ENCODE measurements around the gene SLC12A1. TPM values are rescaled to one million over a fixed set of nuclear protein-coding genes. Genes with fewer than 3 reads are reported as not detected.
"Not testable (repeated sequence)": the region's sequence is repeated elsewhere in the genome, so short reads cannot be mapped to it uniquely, and the experiment has no call there.

Gene SLC12A1
- total RNA-seq, 1 donor from 2014 or later: not detected

- ATAC-seq (no peak), DNase-seq (ENCODE audit: low spot score) (no peak)
- intact Hi-C loops (cut with DNase I): no loop called here
Measured at GRCh38 chr15:48297668-48298067, 91.6 kb downstream of the SLC12A1 start.

DNA sequence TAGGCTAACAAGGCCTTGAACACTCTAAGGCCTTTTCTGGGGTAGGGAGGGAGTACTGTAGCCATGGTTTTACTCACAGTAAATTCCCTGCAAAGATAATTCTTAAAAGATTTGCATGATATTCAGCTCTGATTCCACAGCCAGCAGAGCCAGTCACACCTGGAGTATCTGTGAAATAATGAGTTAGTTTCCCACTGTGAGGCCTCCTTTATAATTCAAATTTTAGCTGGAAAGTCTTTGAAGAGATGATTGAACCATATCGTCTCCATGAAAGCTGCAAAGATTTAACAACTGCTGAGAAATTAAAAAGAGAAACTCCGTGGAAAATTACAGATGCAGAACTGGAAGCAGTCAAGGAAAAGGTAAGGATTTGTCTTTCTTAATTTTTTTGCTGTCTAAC is 92.8 kb downstream of the SLC12A1 start:
- DNase-seq (ENCODE audit: low spot score) (no peak), ATAC-seq (no peak)
- intact Hi-C loops (cut with DNase I): no loop called here

DNA sequence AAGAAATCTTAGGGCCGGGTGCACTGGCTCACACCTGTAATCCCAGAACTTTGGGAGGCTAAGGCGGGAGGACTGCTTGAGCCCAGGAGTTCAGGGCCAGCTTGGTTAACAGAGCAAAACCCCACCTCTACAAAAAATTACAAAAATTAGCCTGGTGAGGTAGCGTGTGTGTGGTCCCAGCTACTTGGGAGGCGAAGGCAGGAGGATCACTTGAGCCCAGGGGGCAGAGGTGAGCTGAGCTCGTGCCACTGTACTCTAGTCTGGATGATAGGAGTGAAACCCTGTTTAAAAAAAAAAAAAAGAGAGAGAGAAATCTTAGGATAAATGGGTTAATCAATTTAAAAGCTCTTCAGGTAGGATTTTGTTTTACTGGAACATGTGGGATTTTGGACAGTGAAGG is 93.9 kb downstream of the SLC12A1 start:
- intact Hi-C loops (cut with DNase I): no loop called here
- ATAC-seq (no peak), DNase-seq (ENCODE audit: low spot score) (no peak)

DNA sequence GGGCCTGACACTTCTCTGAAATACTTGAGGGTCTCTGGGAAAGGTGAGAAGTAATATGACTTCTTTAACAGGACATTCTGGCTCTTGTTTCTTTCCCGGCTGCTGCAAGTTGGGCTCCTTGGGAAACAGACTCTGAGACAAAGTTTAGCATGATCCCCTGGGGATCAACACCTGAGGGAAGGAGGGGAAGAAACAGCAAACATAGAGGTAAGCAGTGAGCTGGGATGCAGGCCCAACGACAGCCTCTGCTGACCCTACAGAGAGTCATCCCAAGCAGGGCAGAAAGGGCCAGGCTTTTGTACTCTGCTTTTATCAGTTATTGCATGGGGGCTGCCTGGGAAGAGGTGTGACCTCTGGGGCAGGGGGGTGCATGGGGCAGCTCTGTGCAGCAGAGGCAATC is 98.3 kb downstream of the SLC12A1 start:
- intact Hi-C loops (cut with DNase I): no loop called here
- ATAC-seq: no peak
- DNase-seq (ENCODE audit: low spot score): no peak

- intact Hi-C loops (cut with DNase I): no loop called here
- no peak for DNase-seq (ENCODE audit: low spot score)
- no peak for ATAC-seq
Measured at GRCh38 chr15:48306639-48307038, 100.5 kb downstream of the SLC12A1 start.

DNA sequence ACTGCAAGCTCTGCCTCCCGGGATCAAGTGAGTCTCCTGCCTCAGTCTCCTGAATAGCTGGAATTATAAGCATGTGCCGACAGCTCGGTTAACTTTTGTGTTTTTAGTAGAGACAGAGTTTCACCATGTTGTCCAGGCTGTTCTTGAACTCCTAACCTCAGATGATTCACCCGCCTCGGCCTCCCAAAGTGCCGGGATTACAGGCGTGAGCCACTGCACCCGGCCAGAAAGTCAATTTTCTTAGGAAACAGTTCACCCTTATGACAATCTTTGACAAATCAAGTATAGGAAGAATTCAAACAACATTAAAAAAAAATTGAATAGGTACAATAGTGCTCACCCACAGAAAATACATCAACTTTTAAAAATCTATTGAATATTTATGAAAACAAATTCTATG is 101.5 kb downstream of the SLC12A1 start:
- DNase-seq (ENCODE audit: low spot score) (no peak), ATAC-seq (no peak)
- intact Hi-C loops (cut with DNase I): no loop called here

GRCh38 chr15:48309740-48310139 is 103.6 kb downstream of the SLC12A1 start:
- DNase-seq (ENCODE audit: low spot score): no peak
- intact Hi-C loops (cut with DNase I): no loop called here
- ATAC-seq: no peak

DNA sequence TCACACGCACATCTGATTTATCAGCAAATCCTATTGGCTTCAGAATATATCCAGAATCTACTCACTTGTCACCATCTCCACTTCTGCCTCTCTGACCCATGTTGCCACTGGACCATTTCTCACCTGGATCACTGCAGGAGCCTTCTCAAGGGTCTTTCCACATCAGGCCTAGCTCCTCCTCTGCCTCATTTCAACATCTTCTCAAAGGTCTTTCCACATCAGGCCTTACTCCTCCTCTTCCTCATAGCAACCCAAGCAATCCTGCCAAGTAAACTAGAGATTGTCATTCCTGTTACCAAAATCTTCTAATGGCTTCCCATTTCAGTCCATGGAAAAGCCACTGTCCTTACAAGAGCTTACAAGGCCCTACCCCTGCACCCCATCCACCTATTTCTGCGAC is 107.1 kb downstream of the SLC12A1 start:
- intact Hi-C loops (cut with DNase I): no loop called here
- DNase-seq (ENCODE audit: low spot score): no peak
- ATAC-seq: no peak

DNA sequence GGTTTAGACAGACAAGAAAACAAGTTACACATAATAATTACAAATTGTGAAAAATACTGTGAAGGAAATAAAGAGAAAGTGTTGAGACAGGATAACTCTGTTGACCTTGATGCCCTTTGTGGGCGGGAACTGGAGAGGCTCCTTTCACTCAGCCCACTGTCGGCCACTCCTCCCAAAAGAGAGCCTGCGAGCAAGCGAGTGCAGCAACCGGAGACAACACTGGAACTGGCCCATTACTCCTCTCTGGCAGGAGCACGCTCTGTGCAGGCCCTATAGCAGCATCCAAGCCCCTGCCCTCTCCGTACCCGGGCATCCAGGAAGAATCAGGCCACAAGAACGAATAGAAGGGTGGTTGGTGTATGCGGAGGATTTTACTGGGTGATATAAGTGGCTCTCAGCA is 108.9 kb downstream of the SLC12A1 start:
- ATAC-seq: no peak
- no peak for DNase-seq (ENCODE audit: low spot score)
- intact Hi-C loops (cut with DNase I): no loop called here

GRCh38 chr15:48317221-48317620 is 111.1 kb downstream of the SLC12A1 start:
- ATAC-seq (no peak), DNase-seq (ENCODE audit: low spot score) (no peak)
- intact Hi-C loops (cut with DNase I): no loop called here

DNA sequence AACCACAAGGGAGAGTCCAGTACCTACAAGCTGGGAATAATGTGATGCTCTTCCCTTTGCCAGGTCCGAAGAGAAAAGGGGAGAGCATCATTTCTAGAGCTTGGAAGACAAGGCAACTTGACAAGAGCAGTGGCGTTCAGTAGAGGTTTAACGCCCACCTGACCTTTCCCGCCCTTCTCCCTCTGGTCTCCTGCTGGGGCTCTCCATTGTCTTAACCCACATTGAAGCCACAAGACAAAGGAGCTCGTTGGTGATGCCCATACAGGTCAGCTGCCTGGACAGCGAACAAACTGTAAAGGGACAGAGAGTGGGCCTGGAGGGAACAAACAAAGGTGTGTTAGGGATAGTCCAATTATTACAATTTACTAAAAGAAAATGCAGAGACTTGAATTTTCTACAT is 112.0 kb downstream of the SLC12A1 start:
- intact Hi-C loops (cut with DNase I): no loop called here
- DNase-seq (ENCODE audit: low spot score) (no peak), ATAC-seq (no peak)

DNA sequence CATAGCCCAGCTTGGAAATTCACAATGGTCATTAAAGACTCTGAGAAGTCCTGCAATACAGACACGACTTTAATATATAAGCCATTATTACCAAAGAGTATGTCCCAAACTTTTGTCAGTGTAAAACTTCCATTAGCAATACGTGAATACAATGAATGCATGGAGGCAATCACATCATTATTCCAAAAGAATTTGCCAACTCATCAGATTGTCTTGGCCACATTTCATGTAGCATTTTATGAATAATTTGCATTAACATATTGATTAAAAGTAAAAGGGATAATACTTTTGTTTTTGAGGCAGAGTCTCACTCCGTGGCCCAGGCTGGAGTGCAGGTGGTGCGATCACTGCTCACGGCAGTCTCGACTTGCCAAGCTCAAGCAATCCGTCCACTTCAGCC is 117.2 kb downstream of the SLC12A1 start:
- DNase-seq (ENCODE audit: low spot score): no peak
- intact Hi-C loops (cut with DNase I): no loop called here
- ATAC-seq: no peak

- intact Hi-C loops (cut with DNase I): no loop called here
- no peak for ATAC-seq
Measured at GRCh38 chr15:48324949-48325348, 118.8 kb downstream of the SLC12A1 start.

DNA sequence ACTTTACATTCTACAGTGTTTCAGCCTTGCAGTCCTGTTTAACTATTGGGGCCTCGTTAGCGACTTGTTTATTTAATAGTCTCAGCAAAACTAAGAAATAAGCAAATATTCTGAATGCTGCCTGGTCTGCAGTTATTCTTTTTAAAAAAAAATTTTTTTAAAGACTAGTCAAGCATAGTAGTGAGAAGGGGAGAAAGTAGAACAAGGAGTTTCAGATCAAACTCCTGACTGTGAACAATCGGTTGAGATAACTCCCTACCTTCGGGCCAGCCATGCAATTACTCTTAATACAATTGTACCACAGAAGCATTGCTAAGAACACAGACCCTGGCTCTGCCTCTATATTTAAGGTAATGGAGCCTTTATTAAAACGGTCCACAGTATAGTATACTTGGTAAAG is 119.3 kb downstream of the SLC12A1 start:
- ATAC-seq (no peak), DNase-seq (ENCODE audit: low spot score) (no peak)
- intact Hi-C loops (cut with DNase I): no loop called here

More at GRCh38 chr15:48324949-48325348, 118.8 kb downstream of the SLC12A1 start:
- no peak for DNase-seq (ENCODE audit: low spot score)

- ATAC-seq: not testable (repeated sequence)
Measured at GRCh38 chr15:48326180-48326579, 120.1 kb downstream of the SLC12A1 start.

DNA sequence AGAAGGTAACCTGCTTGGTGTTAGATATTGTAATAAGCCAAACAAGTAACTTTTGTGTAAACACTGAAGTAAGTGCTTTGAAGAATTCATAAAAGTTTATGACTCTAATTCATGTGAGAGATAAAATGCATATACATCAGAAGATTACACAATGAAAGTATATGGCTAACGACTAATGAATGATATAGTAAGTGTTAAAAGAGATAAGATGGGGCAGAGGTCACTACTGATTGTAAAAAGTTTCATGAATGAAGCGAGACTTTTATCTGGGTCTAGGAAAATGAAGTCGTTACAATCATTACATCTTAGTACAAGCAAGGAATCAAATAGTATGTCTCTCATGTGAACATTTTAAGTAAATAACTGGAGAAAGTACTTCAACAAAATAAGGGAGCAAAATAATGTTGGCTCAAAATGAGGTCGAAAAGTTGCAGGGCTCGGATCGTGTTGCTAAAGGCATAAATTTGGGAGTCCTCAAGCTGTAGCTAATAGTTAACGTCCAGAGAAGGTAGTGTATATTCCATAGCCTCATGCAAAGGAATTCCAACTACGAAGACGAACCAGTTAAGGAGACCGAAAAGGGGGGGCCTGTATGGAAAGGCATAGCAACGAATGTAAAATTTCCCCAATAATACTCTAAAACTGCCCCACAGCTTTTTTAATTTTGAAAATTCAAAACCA is 124.1 kb downstream of the SLC12A1 start:
- ATAC-seq: no peak
- intact Hi-C loops (cut with DNase I): no loop called here
- no peak for DNase-seq (ENCODE audit: low spot score)

More at GRCh38 chr15:48326180-48326579, 120.1 kb downstream of the SLC12A1 start:
- DNase-seq (ENCODE audit: low spot score); intact Hi-C loops (cut with DNase I): not testable (repeated sequence)

GRCh38 chr15:48330855-48331795 is 125.0 kb downstream of the SLC12A1 start, which contains the start of gene DUT:
Gene DUT, plus strand, starts transcription at chr15:48331429. Its CDS starts 87 bp downstream, at chr15:48331516.
- ATAC-seq: peak; percentile 96
- DNase-seq (ENCODE audit: low spot score): peak; percentile 91
- intact Hi-C loops (cut with DNase I): no loop called here

- peak; percentile 84 for DNase-seq (ENCODE audit: low spot score)
- intact Hi-C loops (cut with DNase I): no loop called here
Measured at GRCh38 chr15:48331796-48332641, 125.9 kb downstream of the SLC12A1 start.

GRCh38 chr15:48332642-48333034 is 126.5 kb downstream of the SLC12A1 start:
- intact Hi-C loops (cut with DNase I): no loop called here
- no peak for DNase-seq (ENCODE audit: low spot score)
- ATAC-seq: no peak

More at GRCh38 chr15:48331796-48332641, 125.9 kb downstream of the SLC12A1 start:
- peak; percentile 87 for ATAC-seq
